WERI-Rb-1 (cell line): ENCODE results near the gene EID3.

Experiments used
- DNase-seq: peaks from one replicate; pipeline ENCODE4 v3.0.0-alpha.2; 2020
- H3K27ac ChIP-seq: fragments of 250-450 bp; sonication (Bioruptor Pico); 2 replicates; pipeline ENCODE4 v1.5.1; 2020; ENCODE audit warnings: mild to moderate bottlenecking, moderate library complexity
- H3K27me3 ChIP-seq: fragments of 250-450 bp; sonication (Bioruptor Pico); 2 replicates; pipeline ENCODE4 v1.5.1; 2021; ENCODE audit warnings: mild to moderate bottlenecking, low read depth, moderate library complexity; ENCODE audit not compliant: insufficient read depth, severe bottlenecking
- H3K36me3 ChIP-seq: fragments of 250-450 bp; sonication (Bioruptor Pico); 2 replicates; pipeline ENCODE4 v1.5.1; 2020; ENCODE audit warnings: mild to moderate bottlenecking, moderate library complexity
- H3K4me3 ChIP-seq: 2 replicates; pipeline ENCODE4 v1.5.1; 2011; ENCODE audit warnings: low read depth, mild to moderate bottlenecking, control low read depth, low read length
- H3K9me3 ChIP-seq: fragments of 250-450 bp; sonication (Bioruptor Pico); 2 replicates; pipeline ENCODE4 v1.5.1; 2021; ENCODE audit warnings: mild to moderate bottlenecking, moderate library complexity; ENCODE audit not compliant: severe bottlenecking
- CTCF ChIP-seq: IDR thresholded peaks from 2 replicates; pipeline ENCODE4 v1.5.1; 2011; ENCODE audit warnings: low read depth, mild to moderate bottlenecking, control low read depth, inconsistent platforms, low read length

EID3 gene

GRCh38 chr12:104312202-104312601 lies 8.7 kb downstream of the EID3 start:
- Histone ChIP-seq H3K4me3 (no peak overlapping the region), H3K27me3 (no peaks in the 10 kb centered on the region), H3K36me3 (peaks cover 56% of the 10 kb centered on the region), H3K9me3 (no peaks in the 10 kb centered on the region), H3K27ac (no peak overlapping the region)
- TF ChIP-seq CTCF: no peak
- DNase-seq: no peak

- no peak for DNase-seq
- Histone ChIP-seq H3K27ac (no peak overlapping the region), H3K4me3 (no peak overlapping the region), H3K9me3 (no peaks in the 10 kb centered on the region), H3K36me3 (peaks cover 59% of the 10 kb centered on the region), H3K27me3 (no peaks in the 10 kb centered on the region)
- TF ChIP-seq CTCF: no peak
Measured at GRCh38 chr12:104312654-104313053, 9.1 kb downstream of the EID3 start.

GRCh38 chr12:104313568-104314241 lies 10.2 kb downstream of the EID3 start:
- Histone ChIP-seq H3K4me3 (no peak overlapping the region), H3K27me3 (no peaks in the 10 kb centered on the region), H3K36me3 (peaks cover 69% of the 10 kb centered on the region), H3K27ac (no peak overlapping the region), H3K9me3 (no peaks in the 10 kb centered on the region)
- no peak for DNase-seq
- TF ChIP-seq CTCF: no peak

GRCh38 chr12:104314242-104314614 lies 10.7 kb downstream of the EID3 start:
- DNase-seq: no peak
- H3K4me3 ChIP-seq: no peak overlapping the region
- H3K27ac ChIP-seq: no peak overlapping the region
- H3K9me3 ChIP-seq: no peaks in the 10 kb centered on the region
- H3K36me3 ChIP-seq: peaks cover 75% of the 10 kb centered on the region
- no peaks in the 10 kb centered on the region for H3K27me3 ChIP-seq
- TF ChIP-seq CTCF: no peak

- no peak overlapping the region for H3K27ac ChIP-seq
- peaks cover 88% of the 10 kb centered on the region for H3K36me3 ChIP-seq
- no peak for DNase-seq
- TF ChIP-seq CTCF: no peak
- H3K27me3 ChIP-seq: no peaks in the 10 kb centered on the region
- no peak overlapping the region for H3K4me3 ChIP-seq
- H3K9me3 ChIP-seq: no peaks in the 10 kb centered on the region
Measured at GRCh38 chr12:104315326-104316224, 12.0 kb downstream of the EID3 start.
